ENCODE measurements around the gene SLC39A11.
"Not testable (repeated sequence)": the region's sequence is repeated elsewhere in the genome, so short reads cannot be mapped to it uniquely, and the experiment has no call there.

The SLC39A11 gene

DNA sequence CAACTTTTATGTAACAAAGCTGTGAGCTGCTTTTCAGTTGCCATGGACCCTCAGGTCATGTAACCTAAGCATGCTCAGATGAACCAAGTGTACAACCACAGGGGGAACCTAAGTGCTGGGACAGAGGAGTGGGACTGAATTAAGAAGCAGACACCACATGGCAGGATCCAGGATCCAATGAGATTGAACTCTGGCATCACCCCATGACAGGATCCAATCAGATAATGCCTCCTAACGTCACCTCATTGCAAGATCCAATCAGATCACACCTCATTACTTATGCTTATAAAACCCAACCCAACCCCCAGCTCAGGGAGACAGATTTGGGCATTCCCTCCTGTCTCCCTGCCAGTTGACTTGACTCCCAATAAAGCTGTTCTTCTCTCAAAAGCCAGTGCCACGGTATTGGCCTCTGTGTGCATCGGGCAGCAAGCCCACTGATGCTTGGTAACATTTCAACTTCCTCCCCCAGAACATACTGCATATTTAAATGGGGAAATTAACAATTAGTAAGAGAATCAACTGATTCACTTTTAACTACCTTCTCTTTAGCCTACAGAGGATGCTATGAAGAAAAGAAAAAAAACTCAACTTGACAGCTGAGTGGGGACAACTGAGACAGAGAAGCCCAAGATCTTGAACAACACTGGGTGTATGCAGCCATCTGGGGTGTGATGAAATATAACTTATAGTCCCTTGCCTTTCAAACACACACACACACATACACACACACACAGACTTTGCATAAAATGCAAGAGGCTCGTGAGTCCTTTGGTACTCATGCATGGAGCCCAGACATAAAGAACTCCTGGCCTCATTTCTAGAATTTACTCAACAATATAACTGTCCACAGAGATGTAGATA lies 148.4 kb downstream of the SLC39A11 start:
- no peak for DNase-seq

DNA sequence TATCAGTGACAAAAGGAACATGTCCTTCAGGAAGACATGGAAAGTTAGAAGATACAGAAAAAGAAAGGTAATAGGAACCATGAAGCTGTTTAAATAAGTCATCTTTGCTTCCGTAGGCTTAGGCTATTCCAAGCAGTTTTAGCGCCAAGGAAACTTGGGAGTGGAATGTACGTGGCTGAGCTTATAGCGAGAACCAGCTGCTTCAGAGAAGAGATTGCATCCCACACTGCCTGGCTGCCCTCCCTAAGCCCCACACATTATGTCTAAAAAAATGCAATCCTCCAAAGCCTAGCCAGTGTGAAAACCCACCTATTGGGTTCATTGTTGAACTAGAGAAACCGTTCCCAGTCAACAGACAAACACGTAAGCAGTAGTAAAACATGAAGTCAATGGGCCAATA lies 149.9 kb downstream of the SLC39A11 start:
- no peak for DNase-seq

DNA sequence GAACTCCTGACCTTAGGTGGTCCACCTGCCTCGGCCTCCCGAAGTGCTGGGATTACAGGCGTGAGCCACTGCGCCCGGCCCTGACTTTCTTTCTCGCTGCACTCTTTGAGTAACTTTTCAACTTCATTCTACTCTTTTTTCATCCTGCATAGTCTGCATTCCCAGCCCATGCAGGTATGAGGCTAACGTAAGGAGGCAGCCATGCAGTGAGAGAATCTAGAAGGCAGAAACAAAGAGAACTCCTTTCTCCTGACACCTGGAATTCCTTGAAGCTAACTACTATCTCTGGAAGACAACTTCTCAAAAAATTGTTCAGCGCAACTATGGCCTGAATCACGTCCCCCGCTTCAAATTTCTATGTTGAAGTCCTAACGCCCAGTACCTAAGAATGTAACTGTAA lies 152.0 kb downstream of the SLC39A11 start:
- no peak for DNase-seq

DNA sequence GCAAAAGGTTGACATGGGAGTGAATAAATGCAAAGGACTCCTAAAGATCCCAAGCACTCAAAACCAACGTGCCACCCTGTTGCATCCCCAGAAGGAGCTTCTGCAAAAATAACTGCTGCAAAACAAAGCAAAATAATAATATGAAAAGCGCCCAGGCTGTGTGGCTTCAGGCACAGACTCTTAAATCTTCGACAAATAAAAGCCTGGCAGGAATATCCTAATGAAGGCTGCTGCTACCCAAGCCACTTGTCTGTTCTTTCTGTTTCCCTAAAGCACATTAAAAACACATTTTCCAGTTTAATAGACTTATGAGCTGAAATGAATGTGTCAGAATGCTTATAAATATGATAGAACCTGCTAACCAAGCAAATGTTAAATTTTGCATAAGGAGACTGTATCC lies 154.0 kb downstream of the SLC39A11 start:
- DNase-seq = no peak

DNA sequence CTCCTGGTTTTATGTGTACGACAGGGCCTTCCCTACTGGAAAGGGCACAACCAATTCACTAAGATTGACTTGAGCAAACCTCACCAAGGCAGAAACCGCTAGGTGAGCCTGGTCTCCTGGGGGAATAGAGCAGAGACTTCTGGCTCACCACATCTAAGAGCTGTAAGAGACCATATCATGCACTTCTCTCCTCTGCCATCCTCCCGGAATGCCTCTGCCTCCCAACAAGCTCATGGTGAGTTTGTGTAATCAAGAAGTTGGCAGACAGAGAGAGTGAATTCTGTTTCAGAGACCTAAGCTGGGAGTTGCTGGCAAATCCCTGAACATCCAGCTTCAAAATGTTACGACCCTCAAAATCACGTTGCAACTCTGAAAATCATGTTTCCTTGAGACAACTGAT lies 154.8 kb downstream of the SLC39A11 start:
- no peak for DNase-seq

DNA sequence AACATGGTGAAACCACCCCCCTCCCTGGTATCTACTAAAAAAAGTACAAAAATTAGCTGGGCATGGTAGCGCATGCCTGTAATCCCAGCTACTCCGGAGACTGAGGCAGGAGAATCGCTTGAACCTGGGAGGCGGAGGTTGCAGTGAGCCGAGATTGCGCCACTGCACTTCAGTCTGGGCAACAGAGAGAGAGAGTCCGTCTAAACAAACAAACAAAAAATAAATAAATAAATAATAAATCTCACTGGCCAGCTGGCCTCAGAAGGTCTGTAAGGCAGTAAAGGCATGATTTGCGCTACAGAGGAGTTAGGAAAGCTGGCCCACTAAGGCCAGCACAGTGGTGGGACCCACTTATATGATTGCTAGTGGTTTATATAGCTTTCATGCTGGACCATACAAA lies 155.2 kb downstream of the SLC39A11 start:
- DNase-seq = not testable (repeated sequence)

DNA sequence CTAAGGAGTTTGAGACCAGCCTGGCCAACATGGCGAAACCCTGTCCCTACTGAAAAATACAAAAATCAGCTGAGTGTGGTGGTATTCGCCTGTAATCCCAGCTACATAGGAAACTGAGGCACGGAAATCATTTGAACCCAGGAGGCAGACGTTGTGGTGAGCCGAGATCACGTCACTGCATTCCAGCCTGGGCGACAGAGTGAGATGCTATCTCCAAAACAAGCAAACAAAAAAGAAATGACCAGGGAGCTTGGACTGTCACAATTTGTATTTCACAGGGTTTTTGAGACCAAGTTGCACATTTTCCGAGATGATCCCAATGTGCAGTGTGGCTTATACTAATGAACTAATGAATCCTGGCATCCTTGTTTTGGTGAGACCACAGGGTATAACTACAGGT lies 156.5 kb downstream of the SLC39A11 start:
- DNase-seq = no peak

DNA sequence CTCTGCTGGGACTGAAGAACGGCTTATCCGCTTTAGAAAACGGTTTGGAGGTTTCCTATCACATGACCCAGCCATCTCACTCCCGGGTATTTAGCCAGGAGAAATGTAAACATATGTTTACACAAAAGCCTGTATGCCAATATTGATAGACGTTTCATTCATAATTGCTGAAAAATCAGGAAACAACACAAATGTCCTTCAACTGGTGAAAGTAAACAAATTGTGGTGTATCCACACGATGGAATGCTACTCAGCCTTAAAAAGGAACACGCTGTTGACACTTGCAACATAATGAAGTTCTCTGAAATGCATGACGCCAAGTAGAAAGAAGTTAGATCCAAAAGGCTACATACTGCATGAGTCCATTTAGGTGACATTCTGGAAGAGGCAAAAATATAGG lies 157.6 kb downstream of the SLC39A11 start:
- DNase-seq = no peak

DNA sequence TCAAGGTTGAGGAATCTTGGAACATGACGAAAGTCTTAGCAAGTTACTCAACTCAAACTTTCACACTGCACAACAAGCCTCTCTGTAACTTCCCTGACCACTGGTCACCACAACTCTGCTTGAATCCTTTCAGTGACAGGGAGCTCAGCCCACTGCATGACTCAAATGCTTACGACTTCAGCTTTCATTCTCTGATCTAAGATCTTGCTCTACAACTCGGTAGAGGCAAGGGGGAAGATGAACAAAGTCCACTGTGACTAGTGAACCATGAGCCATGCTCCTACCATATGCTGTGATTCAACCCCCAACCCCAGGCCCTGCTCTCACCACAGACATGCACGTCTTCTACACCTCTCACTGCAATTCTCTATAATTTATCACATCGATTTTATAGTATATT lies 160.9 kb downstream of the SLC39A11 start:
- peak; percentile 54 to 75 (median 68) for DNase-seq

DNA sequence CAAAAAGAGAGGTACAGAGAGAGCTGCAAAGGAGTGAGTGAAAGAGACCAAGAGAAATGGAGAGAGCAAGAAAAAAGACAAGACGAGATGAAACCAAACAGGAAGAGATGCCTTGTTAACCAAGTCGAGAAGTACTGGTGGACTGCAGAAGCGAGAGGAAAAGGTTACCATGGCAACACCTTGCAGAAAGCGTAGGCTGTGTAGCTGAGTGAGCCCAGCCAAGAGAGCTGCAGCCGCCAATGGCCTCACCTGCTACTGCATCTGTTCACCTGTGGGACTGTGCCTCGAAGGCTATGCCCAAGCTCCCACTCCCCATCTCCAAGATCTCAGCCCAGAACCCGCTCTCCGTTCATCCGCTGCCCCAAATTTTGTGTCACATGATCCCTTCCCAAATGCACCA lies 161.3 kb downstream of the SLC39A11 start:
- DNase-seq = no peak

DNA sequence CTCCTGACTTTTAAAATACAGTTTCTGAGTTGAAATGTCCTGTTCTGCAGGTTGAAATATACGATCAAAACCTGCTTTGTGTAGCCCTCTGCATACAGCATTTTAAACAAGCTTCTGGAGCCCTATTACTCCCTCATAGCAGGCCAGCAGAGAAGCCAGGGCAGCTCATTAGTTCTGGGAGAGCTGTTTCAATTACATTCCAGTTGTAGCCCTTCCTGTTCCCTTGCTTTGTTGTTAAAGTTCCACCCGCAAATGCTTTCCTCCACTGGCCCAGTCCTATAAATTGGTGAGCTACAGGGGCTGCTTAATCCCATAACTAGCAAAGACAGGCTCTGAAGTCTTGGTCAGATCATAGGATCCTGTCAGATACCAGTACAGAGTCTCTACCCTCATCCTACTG lies 162.5 kb downstream of the SLC39A11 start:
- DNase-seq = no peak

DNA sequence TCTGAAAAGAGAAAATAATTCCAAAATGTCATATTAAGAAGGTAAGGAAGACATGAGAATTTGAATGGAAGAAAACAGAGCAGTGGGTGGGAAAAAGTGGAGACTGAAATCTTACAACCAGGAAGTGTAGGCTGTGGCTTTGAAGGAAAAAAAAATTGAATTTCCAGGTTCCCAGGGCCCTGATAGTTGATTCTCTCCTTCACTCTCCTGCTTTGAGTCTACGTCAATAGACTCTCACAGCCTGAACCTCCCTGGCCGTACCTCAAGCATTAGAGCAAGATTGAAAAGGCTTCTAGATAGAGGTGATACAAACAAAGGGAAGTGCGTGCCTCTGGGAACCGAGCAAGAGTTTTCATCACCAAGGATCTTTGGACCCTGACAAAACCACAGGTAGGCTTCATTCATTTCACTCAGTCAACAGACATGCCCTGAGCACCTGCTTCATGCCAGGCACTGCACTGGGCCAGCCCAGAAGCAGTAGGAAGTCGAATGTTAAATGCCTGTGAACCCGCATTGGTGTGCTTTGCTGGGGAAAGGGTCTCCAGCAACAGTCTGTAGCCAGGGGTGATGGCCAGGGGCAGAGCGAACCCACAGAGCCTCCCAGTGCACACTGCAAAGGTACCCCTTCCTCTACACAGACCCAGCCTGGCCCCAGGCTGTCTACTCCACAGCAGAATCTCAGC lies 163.9 kb downstream of the SLC39A11 start:
- no peak for DNase-seq

DNA sequence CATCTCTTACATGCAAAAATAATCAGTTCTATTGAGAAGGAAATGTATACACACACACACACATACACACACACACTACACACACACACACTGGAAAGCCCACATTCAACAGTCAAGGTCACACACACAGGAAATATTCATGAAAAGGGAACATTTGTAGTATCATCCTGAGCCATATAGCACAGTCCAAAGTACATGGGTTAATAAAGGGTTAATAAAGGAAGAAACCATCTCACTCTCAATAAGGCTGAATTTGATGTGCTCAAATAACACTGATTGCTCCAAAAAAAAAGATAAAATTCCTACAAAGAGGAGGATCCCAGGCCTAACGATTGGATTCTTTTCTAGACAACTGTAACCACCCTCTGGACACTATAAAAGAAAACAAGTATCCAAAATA lies 164.7 kb downstream of the SLC39A11 start:
- DNase-seq = no peak

DNA sequence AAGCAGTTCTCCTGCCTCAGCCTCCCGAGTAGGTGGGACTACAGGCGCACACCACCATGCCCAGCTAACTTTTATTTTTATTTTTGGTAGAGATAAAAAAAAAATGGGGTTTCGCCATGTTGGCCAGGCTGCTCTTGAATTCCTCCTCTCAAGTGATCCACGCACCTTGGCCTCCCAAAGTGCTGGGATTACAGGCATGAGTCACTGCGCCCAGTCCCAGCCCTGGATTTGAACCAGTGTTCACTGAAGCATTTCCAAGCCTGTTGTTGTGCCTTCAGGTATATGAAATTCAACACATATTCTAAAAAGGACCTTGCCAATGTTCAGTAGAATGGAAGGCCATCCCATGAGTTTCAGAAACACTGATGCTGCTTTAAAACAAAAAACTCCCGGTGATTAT lies 165.3 kb downstream of the SLC39A11 start:
- no peak for DNase-seq

DNA sequence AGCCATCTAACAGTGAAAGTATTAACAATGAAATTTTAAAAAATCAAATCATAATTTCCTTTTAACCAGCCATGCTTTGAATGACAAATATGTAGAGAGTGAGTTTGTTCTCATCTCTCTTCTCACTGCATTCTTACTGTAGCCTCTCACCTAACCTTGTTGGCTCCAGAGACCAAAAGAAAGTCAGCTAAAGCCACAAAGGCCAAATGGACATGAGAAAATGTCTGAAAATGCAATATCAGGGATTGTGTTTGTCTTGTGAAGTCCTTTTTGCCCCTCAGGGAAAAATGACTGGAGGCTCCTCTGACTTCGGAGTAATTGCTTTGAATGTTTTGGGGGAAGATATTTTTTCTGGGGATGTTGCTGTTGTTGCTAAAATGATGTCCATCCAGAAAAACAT lies 166.3 kb downstream of the SLC39A11 start:
- no peak for DNase-seq

DNA sequence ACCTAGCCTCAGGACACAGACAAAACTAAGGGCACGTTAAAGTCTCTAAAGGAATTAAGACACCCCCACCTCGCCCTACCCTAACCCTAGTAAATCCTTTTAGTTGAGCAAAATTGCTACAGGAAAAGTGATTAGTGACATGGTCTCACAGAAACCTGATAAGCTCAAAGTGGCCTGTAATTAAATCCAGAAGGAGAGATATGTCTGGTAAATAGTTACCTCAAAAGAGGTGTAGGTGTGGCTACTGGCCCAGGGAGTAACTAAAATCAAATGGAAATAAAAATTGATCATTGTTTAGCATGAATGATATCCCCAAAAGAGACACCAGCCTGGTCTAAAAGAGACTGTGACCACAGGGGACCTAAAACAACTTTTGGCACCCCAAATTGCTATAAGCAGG lies 168.3 kb downstream of the SLC39A11 start:
- DNase-seq = no peak

DNA sequence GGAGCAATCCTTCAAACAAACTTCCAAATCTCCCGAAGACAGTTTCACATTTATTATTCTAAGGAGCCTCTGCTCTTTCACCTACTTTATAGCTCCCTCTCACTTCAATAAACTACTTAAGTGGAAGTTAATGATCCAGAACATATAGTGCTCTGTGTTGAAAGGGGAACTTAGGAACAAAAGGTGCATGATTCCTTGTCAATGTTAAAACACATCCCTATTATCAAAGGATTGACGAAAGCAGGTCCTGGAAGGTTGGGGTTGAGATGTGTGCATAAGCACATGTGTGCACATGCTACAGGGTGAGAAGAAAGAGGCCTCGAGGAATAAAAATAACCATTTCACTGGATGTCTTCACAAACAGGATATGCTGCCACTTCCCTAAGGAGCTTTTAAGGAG lies 170.3 kb downstream of the SLC39A11 start:
- no peak for DNase-seq

DNA sequence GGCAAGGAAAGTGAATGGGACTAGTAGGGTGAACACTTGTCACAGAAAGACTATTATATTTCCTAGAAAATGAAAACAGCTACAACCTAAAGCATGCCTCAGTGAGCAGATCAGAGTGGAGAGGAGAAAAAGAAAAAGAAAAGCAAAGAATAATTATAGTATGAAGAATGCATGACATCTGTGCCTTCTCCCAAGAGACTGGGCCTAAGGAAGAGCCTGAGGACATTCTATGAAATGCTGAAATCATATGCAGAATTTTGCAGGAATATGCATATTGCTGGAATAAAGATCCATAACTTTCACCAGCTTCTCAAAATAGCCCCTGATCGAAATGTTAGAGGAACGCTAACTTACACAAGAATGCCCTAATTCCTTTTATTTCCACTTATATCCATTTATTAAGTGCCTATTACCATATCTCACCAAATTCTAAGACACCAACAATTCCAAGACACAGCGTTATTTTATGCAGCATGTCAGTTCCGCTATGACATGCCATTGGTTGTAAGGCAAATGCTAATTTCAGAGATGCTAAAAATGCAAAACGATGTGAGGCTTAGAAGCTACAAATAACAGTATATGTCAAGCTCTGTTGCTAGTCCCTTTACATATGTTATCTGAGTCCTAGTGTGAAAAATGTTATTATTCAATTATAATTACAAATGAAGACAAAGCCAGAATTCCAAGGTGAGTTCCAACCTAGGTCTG lies 171.0 kb downstream of the SLC39A11 start:
- DNase-seq = no peak

DNA sequence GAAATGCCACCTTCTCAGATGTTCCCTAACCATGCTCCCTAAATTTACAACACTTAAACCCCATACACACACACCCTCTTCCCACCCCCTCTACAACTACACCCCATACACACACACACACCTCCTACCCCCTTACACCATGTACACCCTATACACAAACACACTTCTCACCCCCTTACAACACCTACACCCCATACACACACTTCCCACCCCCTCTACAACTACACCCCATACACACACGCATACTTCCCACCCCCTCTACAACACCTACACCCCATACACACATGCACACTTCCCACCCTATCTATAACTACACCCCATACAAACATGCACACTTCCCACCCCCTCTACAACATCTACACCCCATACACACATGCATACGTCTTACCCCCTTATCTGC lies 172.0 kb downstream of the SLC39A11 start:
- DNase-seq = no peak

DNA sequence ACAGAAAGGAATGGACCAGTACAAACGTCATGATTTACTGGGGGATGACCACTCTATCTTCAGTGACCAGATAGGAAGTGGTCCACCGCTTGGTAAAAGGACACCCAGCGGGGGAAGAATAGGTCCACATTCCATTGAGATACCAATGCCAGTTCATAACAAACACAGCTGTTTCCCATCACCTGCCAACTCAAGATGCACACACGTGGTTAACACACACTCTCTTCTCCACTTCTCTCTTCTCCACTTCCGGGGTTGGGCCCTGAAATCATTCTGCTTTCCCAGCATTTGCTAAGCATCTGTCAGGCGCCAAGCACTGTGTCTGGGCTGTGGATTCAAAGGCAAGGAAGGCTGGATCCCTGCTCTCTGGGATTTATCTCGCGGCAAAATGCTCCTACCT lies 175.5 kb downstream of the SLC39A11 start:
- DNase-seq = no peak

DNA sequence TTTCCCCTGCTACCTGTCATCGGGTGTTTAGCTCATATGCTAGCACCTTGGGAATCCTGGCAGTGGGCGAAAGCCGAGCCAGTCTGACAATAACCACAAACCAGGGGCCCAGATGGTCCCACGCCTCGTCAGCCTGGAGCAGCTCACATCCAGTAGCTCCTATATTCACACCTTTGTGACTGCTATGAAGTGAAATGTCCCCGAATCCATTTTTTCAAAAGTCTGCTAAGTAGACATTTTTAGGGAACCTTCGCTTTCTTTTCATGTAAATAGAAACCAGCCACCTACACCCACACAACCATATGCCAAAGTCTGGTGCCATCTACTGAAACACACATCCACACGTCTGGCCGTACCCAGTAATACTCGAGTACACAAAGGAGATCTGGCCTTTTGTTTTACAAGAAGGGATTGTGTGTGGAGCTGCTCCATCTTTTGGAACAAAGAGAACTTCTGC lies 176.8 kb downstream of the SLC39A11 start:
- DNase-seq = no peak

DNA sequence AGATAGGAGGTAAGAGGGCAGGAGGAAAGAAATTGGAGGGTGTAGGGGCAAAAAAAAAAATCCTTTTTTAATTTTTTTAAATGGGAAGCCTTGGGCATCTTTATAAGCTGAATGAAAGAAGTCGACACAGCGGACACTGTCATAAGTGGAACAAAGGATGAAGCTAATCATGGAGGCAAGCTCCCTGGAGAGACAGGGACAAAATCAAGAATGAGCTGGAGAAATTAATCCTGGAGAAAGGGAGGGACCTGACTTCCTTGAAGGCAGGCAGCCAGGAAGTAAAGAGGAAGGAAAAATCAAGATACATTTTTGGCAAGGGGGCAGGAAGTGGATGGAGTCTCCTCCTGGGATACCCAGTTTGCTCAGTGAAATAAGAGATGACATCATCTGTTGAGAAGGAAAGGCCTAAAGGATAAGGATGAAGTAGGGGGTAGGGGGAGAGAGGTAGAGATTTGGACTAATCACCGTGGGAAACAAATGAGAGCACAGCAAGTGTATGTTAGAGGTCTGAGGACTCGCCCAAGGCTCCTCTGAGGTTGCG lies 179.3 kb downstream of the SLC39A11 start:
- DNase-seq = no peak

DNA sequence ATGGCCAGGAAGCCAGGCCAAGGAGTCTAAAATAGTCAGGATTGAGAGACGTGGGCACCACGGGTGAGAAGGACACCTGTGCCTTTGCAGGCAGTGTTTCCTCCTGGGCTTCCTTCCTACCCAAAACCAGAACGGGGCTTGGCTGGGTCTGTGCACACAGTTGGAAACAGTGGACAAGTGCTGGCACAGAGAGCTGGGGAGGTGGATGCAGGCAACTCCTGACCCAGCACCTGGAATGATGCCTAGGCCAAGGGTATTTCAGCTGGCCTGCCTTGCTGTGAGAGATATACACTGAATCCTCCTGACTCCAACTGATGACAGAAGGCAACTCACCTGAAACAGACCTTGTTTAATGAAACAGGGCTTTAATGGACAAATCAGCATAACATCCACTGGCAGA lies 186.2 kb downstream of the SLC39A11 start:
- no peak for DNase-seq
